NT2/D1 (cell line): ENCODE data around the gene TCP11L1.
A peak's percentile ranks its signal among the peaks of the same experiment; 100 is the strongest.
"Not testable (repeated sequence)": the region's sequence is repeated elsewhere in the genome, so short reads cannot be mapped to it uniquely, and the experiment has no call there.

Experiments
- DNase-seq: peaks from one replicate; pipeline ENCODE4 v3.0.0-alpha.2; 2011; ENCODE audit warnings: low read depth, low spot score
- H3K27me3 ChIP-seq: 2 replicates; pipeline ENCODE4 v1.6.0; 2011; ENCODE audit warnings: mild to moderate bottlenecking; ENCODE audit not compliant: insufficient read length, insufficient read depth
- H3K36me3 ChIP-seq: 2 replicates; pipeline ENCODE4 v1.6.1; 2011; ENCODE audit warnings: mild to moderate bottlenecking, low read length, mixed read lengths; ENCODE audit not compliant: insufficient read depth, insufficient read length
- H3K4me1 ChIP-seq: 2 replicates; pipeline ENCODE4 v1.5.1; 2011; ENCODE audit not compliant: insufficient read depth, insufficient read length
- H3K4me3 ChIP-seq: 2 replicates; pipeline ENCODE4 v1.5.1; 2011; ENCODE audit warnings: low read depth; ENCODE audit not compliant: insufficient read length
- H3K9ac ChIP-seq: 2 replicates; pipeline ENCODE4 v1.6.0; 2011; ENCODE audit warnings: low read depth; ENCODE audit not compliant: insufficient read length
- H3K9me3 ChIP-seq: 2 replicates; pipeline ENCODE4 v1.5.1; 2011; ENCODE audit warnings: mild to moderate bottlenecking, low read length; ENCODE audit not compliant: insufficient read depth
- SUZ12 ChIP-seq: IDR thresholded peaks from 2 replicates; pipeline ENCODE4 v1.6.1; 2011; ENCODE audit not compliant: insufficient read length, insufficient read depth; ENCODE audit errors: extremely low read depth
- YY1 ChIP-seq: IDR thresholded peaks from 2 replicates; pipeline ENCODE4 v1.6.1; 2011; ENCODE audit not compliant: insufficient read length, insufficient read depth
- ZNF274 ChIP-seq: IDR thresholded peaks from 2 replicates; pipeline ENCODE4 v1.6.1; 2011; ENCODE audit warnings: mild to moderate bottlenecking, low read depth, low read length

TCP11L1 gene

DNA sequence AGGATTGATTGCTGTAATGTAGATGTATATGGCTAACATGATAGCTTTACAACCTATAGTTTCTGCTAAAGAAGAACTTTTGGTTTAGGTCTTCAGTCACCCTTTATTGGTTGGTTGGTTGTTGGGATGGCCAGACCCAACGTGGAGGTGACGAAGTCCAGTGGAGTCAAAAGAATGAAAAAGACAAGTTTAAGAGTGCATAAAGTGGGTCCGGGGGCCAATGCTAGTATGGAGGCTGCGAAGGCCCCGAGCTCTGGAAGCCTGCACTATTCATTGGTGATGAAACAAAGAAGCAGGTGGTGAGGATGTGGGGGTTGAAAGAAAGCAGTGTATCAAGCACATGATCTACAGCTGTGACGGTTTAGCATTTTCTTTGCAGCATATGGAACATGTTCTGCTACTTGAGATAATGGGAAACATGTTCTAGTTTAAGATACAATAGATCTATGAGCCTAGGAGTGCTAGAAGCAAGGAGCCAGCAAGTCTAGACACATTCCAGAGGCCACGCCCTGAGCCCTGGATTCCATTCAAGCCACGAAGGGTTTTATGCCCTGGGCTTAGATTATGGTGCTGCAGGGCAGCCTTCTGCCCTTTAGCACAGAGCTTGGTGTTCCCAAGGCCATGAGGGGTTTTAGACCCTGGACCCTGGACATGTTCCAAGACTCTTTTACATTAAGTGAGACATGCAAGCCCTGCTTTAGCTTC is 6.3 kb downstream of the TCP11L1 start:
- H3K36me3 ChIP-seq, result peaks cover 18% of the 10 kb centered on the region
- DNase-seq, result no peak
- H3K4me1 ChIP-seq, result peaks cover 3% of the 10 kb centered on the region

DNA sequence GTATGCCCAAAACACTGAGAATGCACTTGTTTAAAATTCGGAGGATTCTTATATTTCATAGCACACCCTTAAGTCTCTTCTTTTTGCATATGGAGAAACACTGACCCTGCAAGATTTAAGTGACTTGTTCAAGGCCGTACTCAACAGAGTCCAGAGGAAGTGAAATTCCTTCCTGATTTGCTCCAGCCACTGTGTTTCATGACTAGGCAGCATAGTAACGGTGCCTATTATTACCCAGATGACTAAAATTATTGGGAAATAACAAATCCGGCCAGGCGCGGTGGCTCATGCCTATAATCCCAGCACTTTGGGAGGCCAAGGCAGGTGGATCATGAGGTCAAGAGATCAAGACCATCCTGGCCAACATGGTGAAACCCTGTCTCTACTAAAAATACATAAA is 9.3 kb downstream of the TCP11L1 start:
- not testable (repeated sequence) for H3K27me3 ChIP-seq, H3K4me1 ChIP-seq, H3K4me3 ChIP-seq, DNase-seq, H3K9ac ChIP-seq
- peaks cover 18% of the 10 kb centered on the region for H3K36me3 ChIP-seq
- peaks cover 13% of the 10 kb centered on the region; the same call in 1 of the 2 replicates for H3K9me3 ChIP-seq

More for the DNA sequence above, 6.3 kb downstream of the TCP11L1 start:
- no peak overlapping the region for H3K9ac ChIP-seq
- H3K4me3 ChIP-seq, result no peak overlapping the region
- H3K9me3 ChIP-seq, result peaks cover 13% of the 10 kb centered on the region; the same call in 1 of the 2 replicates
- no peaks in the 10 kb centered on the region for H3K27me3 ChIP-seq
- TF ChIP-seq YY1 (no peak), ZNF274 (no peak), SUZ12 (no peak)

DNA sequence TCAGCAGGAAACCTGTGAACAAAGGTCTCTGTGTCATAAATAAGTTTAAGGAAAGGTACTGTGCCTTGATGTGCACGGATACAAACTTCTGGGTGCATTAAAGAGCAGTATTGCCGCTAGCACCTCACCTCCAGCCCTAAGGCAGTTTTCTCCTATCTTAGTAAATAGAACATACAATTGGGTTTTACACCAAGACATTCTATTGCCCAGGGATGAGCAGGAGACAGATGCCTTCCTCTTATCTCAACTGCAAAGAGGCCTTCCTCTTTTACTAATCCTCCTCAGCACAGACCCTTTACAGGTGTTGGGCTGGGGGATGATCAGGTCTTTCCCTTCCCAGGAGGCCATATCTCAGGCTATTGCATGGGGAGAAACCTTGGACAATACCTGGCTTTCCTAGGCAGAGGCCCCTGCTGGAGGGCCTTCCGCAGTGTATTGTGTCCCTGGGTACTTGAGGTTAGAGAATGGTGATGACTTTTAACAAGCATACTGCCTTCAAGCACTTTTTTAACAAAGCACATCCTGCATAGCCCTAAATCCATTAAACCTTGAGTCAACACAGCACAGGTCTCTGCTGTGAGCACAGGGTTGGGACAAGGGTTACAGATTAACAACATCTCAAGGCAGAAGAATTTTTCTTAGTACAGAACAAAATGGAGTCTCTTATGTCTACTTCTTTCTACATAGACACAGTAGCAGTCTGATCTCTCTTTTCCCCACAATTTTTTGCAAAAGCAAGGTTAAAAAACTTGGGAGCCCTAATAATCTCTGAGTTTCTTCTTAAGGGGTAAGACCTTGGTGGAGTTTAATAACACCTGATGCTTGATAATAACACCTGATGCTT is 10.4 kb downstream of the TCP11L1 start:
- H3K9me3 ChIP-seq, result peaks cover 12% of the 10 kb centered on the region; the same call in 1 of the 2 replicates
- H3K9ac ChIP-seq, H3K27me3 ChIP-seq, H3K4me3 ChIP-seq, H3K4me1 ChIP-seq: not testable (repeated sequence)
- H3K36me3 ChIP-seq, result peaks cover 11% of the 10 kb centered on the region
- DNase-seq, result peak; percentile 13

DNA sequence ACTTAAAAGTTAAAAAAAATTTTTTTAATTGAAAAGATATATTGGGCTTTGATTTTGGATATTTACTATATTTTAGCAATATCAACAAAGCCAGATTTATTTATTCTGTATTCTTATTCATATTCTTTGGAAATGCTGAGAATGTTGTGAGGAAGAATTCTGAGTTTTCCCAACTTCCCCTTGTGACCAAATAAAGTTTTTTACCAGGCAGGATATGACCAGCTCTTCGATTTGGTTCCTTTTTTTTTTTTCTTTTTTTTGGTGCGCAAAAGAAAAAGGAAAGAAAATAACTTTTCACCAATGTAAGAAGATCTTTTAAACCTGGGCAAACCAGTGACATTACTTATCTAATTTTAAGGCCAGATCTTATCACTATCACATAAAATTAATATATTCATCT is 12.9 kb downstream of the TCP11L1 start:
- Histone ChIP-seq H3K9ac (no peak overlapping the region), H3K4me1 (no peaks in the 10 kb centered on the region), H3K27me3 (no peaks in the 10 kb centered on the region), H3K9me3 (no peaks in the 10 kb centered on the region), H3K36me3 (peaks cover 13% of the 10 kb centered on the region), H3K4me3 (no peak overlapping the region)
- TF ChIP-seq SUZ12 (no peak), ZNF274 (no peak), YY1 (no peak)
- DNase-seq, result no peak

DNA sequence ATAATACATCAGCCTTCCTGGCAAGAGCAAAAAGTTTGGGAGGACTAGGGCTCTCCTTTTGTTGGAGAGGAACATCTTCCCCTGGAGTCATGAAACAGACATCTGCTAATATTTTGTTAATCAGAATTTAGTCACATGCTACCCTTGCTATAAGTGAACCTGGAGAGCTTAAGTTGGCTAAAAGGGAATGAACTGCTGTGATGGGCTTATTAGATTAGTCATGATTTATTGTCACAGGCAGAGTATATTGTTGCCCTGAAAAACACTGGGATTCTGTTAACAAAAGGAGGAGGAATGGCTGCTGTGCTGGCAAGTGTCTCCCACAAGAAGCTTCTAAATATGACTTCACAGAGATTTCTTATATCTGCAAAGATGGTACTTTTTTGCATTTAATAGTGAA is 16.0 kb downstream of the TCP11L1 start:
- Histone ChIP-seq H3K9me3 (no peaks in the 10 kb centered on the region), H3K9ac (no peak overlapping the region), H3K27me3 (no peaks in the 10 kb centered on the region), H3K4me3 (no peak overlapping the region), H3K4me1 (no peaks in the 10 kb centered on the region), H3K36me3 (peaks cover 32% of the 10 kb centered on the region)
- TF ChIP-seq ZNF274, result no peak
- no peak for TF ChIP-seq SUZ12
- TF ChIP-seq YY1, result no peak
- DNase-seq, result no peak

DNA sequence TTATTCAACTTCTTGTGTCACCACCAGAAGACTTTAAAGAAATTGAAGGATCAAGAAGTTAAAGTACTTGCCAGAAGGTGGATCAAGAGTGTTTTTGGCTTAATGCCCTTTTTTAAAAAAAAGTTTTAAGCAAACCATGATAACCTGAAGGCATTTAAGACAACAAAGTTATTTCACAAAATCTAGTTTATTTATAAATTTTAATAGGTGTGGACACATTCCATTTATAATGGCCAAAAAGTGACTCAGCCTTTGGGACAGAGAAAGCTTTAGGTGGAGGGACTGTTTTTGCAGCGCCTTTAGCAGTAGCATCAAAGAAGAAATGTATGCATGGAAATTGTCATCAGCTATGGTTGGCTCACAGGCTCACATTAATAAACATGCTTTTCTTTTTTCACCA is 17.9 kb downstream of the TCP11L1 start:
- Histone ChIP-seq H3K9me3 (no peaks in the 10 kb centered on the region), H3K9ac (no peak overlapping the region), H3K4me3 (no peak overlapping the region), H3K36me3 (peaks cover 37% of the 10 kb centered on the region), H3K4me1 (no peaks in the 10 kb centered on the region), H3K27me3 (no peaks in the 10 kb centered on the region)
- no peak for TF ChIP-seq YY1
- no peak for TF ChIP-seq SUZ12
- no peak for TF ChIP-seq ZNF274
- no peak for DNase-seq

DNA sequence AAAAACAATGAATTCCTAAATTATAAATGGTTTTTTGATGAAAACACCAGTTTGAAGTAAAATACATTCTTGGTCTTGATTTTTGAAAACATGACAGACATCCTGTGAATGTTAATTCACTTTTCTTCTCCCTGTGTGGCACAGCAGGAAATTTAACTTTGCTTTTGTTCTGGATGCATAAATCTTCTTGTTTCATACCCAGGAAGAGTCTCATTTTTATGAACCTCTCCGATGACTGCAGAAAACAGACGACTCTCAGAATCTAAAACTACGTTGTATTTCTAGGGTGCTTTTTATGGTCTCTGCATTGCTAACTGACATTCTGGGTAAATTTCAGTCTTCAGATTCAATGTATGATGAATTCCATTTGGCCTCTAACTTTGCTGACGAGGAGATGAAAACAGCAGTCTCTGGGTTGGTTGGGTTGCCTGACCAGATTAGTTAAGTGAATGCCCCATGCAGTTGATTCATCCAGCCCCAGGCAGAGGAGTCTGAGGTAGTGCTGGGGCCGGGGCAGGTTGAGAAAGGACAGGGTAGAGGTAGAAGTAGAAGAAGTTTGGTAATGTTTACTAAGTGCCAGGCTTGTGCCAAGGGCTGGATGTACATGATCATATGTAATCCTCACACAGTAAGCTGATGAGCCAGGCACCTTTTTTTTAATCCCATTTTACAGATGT is 20.1 kb downstream of the TCP11L1 start:
- peaks cover 41% of the 10 kb centered on the region for H3K36me3 ChIP-seq
- no peak for DNase-seq
- H3K9ac ChIP-seq, result no peak overlapping the region
- TF ChIP-seq YY1, result no peak
- no peak for TF ChIP-seq SUZ12
- TF ChIP-seq ZNF274, result no peak
- H3K4me3 ChIP-seq, result no peak overlapping the region
- no peaks in the 10 kb centered on the region for H3K9me3 ChIP-seq
- no peaks in the 10 kb centered on the region for H3K4me1 ChIP-seq
- no peaks in the 10 kb centered on the region for H3K27me3 ChIP-seq
